ENCODE results near the gene CISH.

- TF ChIP-seq, protein P1, sequence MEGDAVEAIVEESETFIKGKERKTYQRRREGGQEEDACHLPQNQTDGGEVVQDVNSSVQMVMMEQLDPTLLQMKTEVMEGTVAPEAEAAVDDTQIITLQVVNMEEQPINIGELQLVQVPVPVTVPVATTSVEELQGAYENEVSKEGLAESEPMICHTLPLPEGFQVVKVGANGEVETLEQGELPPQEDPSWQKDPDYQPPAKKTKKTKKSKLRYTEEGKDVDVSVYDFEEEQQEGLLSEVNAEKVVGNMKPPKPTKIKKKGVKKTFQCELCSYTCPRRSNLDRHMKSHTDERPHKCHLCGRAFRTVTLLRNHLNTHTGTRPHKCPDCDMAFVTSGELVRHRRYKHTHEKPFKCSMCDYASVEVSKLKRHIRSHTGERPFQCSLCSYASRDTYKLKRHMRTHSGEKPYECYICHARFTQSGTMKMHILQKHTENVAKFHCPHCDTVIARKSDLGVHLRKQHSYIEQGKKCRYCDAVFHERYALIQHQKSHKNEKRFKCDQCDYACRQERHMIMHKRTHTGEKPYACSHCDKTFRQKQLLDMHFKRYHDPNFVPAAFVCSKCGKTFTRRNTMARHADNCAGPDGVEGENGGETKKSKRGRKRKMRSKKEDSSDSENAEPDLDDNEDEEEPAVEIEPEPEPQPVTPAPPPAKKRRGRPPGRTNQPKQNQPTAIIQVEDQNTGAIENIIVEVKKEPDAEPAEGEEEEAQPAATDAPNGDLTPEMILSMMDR (IDR thresholded peaks at IDR 0.05) = peak in 1 of 5 experiments; percentile 15
- TF ChIP-seq POLR2A (IDR thresholded peaks at IDR 0.05) (no peak), EP300 (IDR thresholded peaks at IDR 0.05) (no peak)
Measured at GRCh38 chr3:50627407-50628051, 16.0 kb upstream of the CISH start.
